K562 (cell line): ENCODE measurements around the gene CREG2. TPM values are rescaled to one million over a fixed set of nuclear protein-coding genes. Genes with fewer than 3 reads are reported as not detected.

Source experiments
- ATAC-seq: fragments of 200-7000 bp; cut with Tn5 transposase; 3 replicates; pipeline ENCODE4 v1.9.1; 2020; ENCODE audit warnings: moderate library complexity
- BruUV-seq: library from RNA; stranded (reverse); fragments of 400-500 nt; replicated peaks from 2 replicates; lab custom pipeline; 2021; lab: Mats Ljungman, UMichigan
- CTCF ChIA-PET: fragments of 300-600 bp; formaldehyde crosslinking; extraction: SDS; loops from one replicate; lab custom pipeline; 2021; ENCODE audit warnings: low intra/inter-chr PET ratio; lab: Yijun Ruan, JAX
- POLR2A ChIA-PET: fragments of 300-600, 350-650 bp; sonication (Branson Sonifier 250); formaldehyde crosslinking; extraction: SDS; loops from one replicate; lab custom pipeline; 2021; ENCODE audit warnings: antibody characterized with exemption, inconsistent platforms; lab: Yijun Ruan, JAX
- DNase-seq, 4 experiments: peaks; one replicate each; pipeline versions ENCODE4 v3.0.0 to v3.0.0-alpha.2; 2011 to 2018; ENCODE audit warnings: low spot score in 3 of 4, mixed read lengths in 3 of 4; ENCODE audit errors: extremely low read depth in 1 of 4
- FAIRE-seq: peaks from 2 replicates; lab custom pipeline; 2011; peaks lifted over from hg19 to GRCh38; lab: Jason Lieb, UNC
- H2AFZ ChIP-seq: 2 replicates; pipeline ENCODE4 v1.6.0; 2011; ENCODE audit warnings: low read depth, low read length, control low read depth, inconsistent platforms
- H3K27ac ChIP-seq: fragments of 200-600 bp; 3 replicates; pipeline ENCODE4 v1.8.0; 2011; ENCODE audit warnings: low read depth, mild to moderate bottlenecking, control low read depth, inconsistent platforms, low read length, moderate library complexity, mixed read lengths; ENCODE audit errors: extremely low read depth
- H3K27me3 ChIP-seq, 2 experiments: fragments of 300-600 bp in 1 of 2; 2 replicates in 1 of 2; 3 replicates in 1 of 2; pipeline versions ENCODE4 v1.6.0 to v1.8.0; 2011; ENCODE audit warnings: inconsistent platforms in 2 of 2, low read length in 2 of 2, mild to moderate bottlenecking in 1 of 2, mixed read lengths in 1 of 2, moderate library complexity in 1 of 2; ENCODE audit not compliant: control insufficient read depth in 2 of 2, insufficient read depth in 2 of 2
- H3K36me3 ChIP-seq: fragments of 300-600 bp; 3 replicates; pipeline ENCODE4 v1.8.0; 2011; ENCODE audit warnings: mild to moderate bottlenecking, low read length, inconsistent platforms; ENCODE audit not compliant: control insufficient read depth, insufficient read depth
- H3K4me1 ChIP-seq, 2 experiments: fragments of 200-600 bp in 1 of 2; replicated peaks in 1 of 2; 2 replicates in 1 of 2; 3 replicates in 1 of 2; pipeline versions ENCODE4 v1.5.1 to v1.8.0; 2011; ENCODE audit warnings: inconsistent platforms in 2 of 2, low read length in 2 of 2, mild to moderate bottlenecking in 1 of 2, mixed read lengths in 1 of 2, moderate library complexity in 1 of 2; ENCODE audit not compliant: control insufficient read depth in 2 of 2, insufficient read depth in 2 of 2
- H3K4me2 ChIP-seq: 2 replicates; pipeline ENCODE4 v1.6.1; 2011; ENCODE audit warnings: low read length, control low read depth, inconsistent platforms, mixed read lengths; ENCODE audit not compliant: insufficient read depth
- H3K4me3 ChIP-seq: fragments of 200-600 bp; sonication (generic), shearing (Covaris generic); 2 replicates; pipeline ENCODE4 v1.5.1; 2016; ENCODE audit warnings: control low read depth, inconsistent platforms
- H3K79me2 ChIP-seq: fragments of 200-600 bp; 3 replicates; pipeline ENCODE4 v1.8.0; 2011; ENCODE audit warnings: low read length, inconsistent platforms; ENCODE audit not compliant: control insufficient read depth, insufficient read depth
- H3K9ac ChIP-seq, 2 experiments: 2 replicates each; pipeline versions ENCODE4 v1.6.0 to v1.6.1; 2011; ENCODE audit warnings: low read depth in 2 of 2, low read length in 2 of 2, control low read depth in 1 of 2, inconsistent platforms in 1 of 2, mild to moderate bottlenecking in 1 of 2, mixed read lengths in 1 of 2; ENCODE audit not compliant: insufficient read depth in 1 of 2
- H3K9me1 ChIP-seq: one replicate; pipeline ENCODE4 v1.6.0; 2011; ENCODE audit warnings: inconsistent platforms, mild to moderate bottlenecking, low read length, moderate library complexity; ENCODE audit not compliant: control insufficient read depth, insufficient read depth
- H3K9me3 ChIP-seq: replicated peaks from 2 replicates; pipeline ENCODE4 v1.5.1; 2011; ENCODE audit warnings: low read depth, low read length, inconsistent platforms; ENCODE audit not compliant: control insufficient read depth, insufficient read depth
- H4K20me1 ChIP-seq: replicated peaks from 2 replicates; pipeline ENCODE4 v1.6.1; 2011; ENCODE audit warnings: low read length, inconsistent platforms, mixed read lengths; ENCODE audit not compliant: control insufficient read depth, insufficient read depth
- HDAC8 ChIP-seq: fragments of 450-650 bp; IDR thresholded peaks from 2 replicates; pipeline ENCODE4 v1.6.1; 2016; ENCODE audit warnings: mild to moderate bottlenecking, missing genetic modification characterization, moderate library complexity, missing compliant biosample characterization
- KDM1A ChIP-seq, 2 experiments: fragments of 450-650 bp; IDR thresholded peaks; 2 replicates each; pipeline ENCODE4 v1.6.1; 2016; ENCODE audit warnings: mild to moderate bottlenecking in 2 of 2
- SMARCA5 ChIP-seq: fragments of 450-650 bp; IDR thresholded peaks from 2 replicates; pipeline ENCODE4 v1.6.1; 2016
- SPI1 ChIP-seq: IDR thresholded peaks from 2 replicates; pipeline ENCODE4 v1.6.1; 2011; ENCODE audit warnings: low read depth, low read length, control low read depth, borderline replicate concordance
- XRCC3 ChIP-seq: fragments of 450-650 bp; IDR thresholded peaks from 2 replicates; pipeline ENCODE4 v1.6.1; 2017; ENCODE audit warnings: mild to moderate bottlenecking, moderate library complexity
- ZNF699 ChIP-seq: fragments of 250-450 bp; sonication (Bioruptor Pico); IDR thresholded peaks from 2 replicates; pipeline ENCODE4 v1.8.0; 2021; ENCODE audit warnings: mild to moderate bottlenecking, moderate library complexity; ENCODE audit not compliant: insufficient replicate concordance
- ZNF717 ChIP-seq: fragments of 250-450 bp; sonication (Bioruptor Pico); IDR thresholded peaks from 2 replicates; pipeline ENCODE4 v1.5.0; 2021
- WGBS: fragments of 100-300 bp; shearing (Covaris generic); methylation state at CpG from one replicate; pipeline ENCODE4 v1.1.6; 2016; ENCODE audit warnings: low coverage, mixed read lengths; ENCODE audit not compliant: insufficient coverage; ENCODE audit errors: missing lambda C conversion rate; 5-methylcytosine and 5-hydroxymethylcytosine counted together
- in situ Hi-C: fragments of 300-500 bp; cut with MboI; formaldehyde crosslinking; loops from 4 replicates; pipeline ENCODE4 v1.15.0; 2018; ENCODE audit warnings: inconsistent platforms, mixed read lengths
- intact Hi-C: fragments of 100-400 bp; cut with micrococcal nuclease; formaldehyde crosslinking; loops from 2 replicates; pipeline ENCODE4 v1.14.2; 2022
- polyA plus RNA-seq, 8 experiments: library from polyadenylated mRNA; depleted of rRNA in 4 of 8; stranded (reverse) in 5 of 8; unstranded in 3 of 8; fragments of >200 nt; fragmentation: Nextera tagmentation in 2 of 8; fragmentation: Illumina TruSeq in 1 of 8; extraction: Ambion mirVana in 2 of 8; extraction: Trizol in 1 of 8; gene quantifications; 2 replicates each; pipeline versions ENCODE4 v1.2.1 to v1.2.3, GENCODE V29; 2011 to 2014; ENCODE audit warnings: inconsistent platforms in 1 of 8, missing spikeins in 1 of 8
- total RNA-seq, 7 experiments: library from RNA; depleted of rRNA in 6 of 7; stranded (reverse); fragments of >200 nt in 6 of 7; fragmentation: Illumina TruSeq in 2 of 7; extraction: Trizol in 2 of 7; gene quantifications; 2 replicates each; pipeline versions ENCODE4 v1.2.1 to v1.2.3, GENCODE V29; 2011 to 2021; ENCODE audit warnings: low replicate concordance in 1 of 7
- TF ChIP-seq, protein P1 (sequence below): fragments of 250-450 bp; sonication (Bioruptor Pico); IDR thresholded peaks from 2 replicates; pipeline ENCODE4 v1.4.0; 2020; ENCODE audit warnings: mild to moderate bottlenecking, moderate library complexity, borderline replicate concordance
- TF ChIP-seq, protein P2 (sequence below): fragments of 450-650 bp; IDR thresholded peaks from 2 replicates; pipeline ENCODE4 v1.6.1; 2016

The CREG2 gene
- total and polyA plus RNA-seq, 9 of the 15 experiments (the other 6 are each of a cell fraction or from before 2014, with no cell fraction given), result not detected

DNA sequence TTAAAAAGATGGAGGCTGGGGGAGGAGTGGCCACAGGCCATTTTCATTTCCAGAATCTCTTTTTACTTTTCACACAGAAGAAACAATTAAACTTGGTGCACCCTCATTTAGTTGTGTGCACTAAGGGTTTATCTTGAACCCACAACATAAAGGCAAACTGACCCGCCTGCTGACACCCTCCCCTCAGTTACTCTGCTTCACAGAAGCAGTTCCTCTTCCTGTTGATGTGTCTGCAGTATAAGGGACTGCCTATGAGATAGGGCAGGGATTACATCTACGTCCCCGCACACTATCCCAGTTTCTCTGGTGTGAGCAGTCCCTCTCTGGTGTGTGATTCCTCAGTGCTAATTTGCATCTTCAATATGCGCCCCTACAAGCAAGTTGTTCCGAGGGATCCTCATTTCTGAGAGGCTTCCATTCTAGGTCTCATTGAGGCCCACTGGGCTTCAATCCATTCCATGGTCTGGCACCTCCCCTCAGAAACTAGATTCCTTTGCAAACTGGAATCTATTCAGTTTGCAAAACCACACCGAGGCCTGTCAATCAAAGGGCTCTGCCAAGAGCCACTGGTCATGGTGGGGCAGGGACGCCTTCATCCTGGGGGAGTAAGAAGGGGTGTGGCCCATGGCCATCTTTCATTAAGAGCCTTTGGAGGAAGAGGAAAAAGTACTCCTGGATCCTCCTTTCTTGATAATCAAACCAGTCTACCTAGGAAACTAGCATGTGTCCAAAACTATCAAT is 12.3 kb downstream of the CREG2 start:
- DNase-seq (no peak), ATAC-seq (no peak), FAIRE-seq (no peak)
- no peak overlapping the region for H2AFZ ChIP-seq
- BruUV-seq, result no TSS peak
- peaks cover 14 to 30% of the 10 kb centered on the region in 2 experiments for H3K27me3 ChIP-seq
- H3K4me3 ChIP-seq, result no peak overlapping the region
- ChIA-PET POLR2A (interaction anchor here (0.9 to 1.2 kb wide), 2 partner anchors 12 to 15 kb away, joined by 3 read pairs; partner anchors contain the start of gene CREG2), CTCF (no interaction called here)
- no peaks in the 10 kb centered on the region for H4K20me1 ChIP-seq
- H3K36me3 ChIP-seq, result no peaks in the 10 kb centered on the region
- H3K79me2 ChIP-seq, result no peaks in the 10 kb centered on the region
- H3K9me1 ChIP-seq, result no peaks in the 10 kb centered on the region
- no peaks in the 10 kb centered on the region for H3K4me1 ChIP-seq
- H3K4me2 ChIP-seq, result no peak overlapping the region
- intact Hi-C loops, result no loop called here
- in situ Hi-C loops, result no loop called here
- WGBS, result 2% methylated on average over 7 of the region's 7 CpGs
- no peak overlapping the region for H3K27ac ChIP-seq
- no peak overlapping the region for H3K9ac ChIP-seq
- no peaks in the 10 kb centered on the region for H3K9me3 ChIP-seq
- no peak for TF ChIP-seq ZNF717
- TF ChIP-seq KDM1A (IDR thresholded peaks at IDR 0.05), result no peak
- TF ChIP-seq, protein P1, sequence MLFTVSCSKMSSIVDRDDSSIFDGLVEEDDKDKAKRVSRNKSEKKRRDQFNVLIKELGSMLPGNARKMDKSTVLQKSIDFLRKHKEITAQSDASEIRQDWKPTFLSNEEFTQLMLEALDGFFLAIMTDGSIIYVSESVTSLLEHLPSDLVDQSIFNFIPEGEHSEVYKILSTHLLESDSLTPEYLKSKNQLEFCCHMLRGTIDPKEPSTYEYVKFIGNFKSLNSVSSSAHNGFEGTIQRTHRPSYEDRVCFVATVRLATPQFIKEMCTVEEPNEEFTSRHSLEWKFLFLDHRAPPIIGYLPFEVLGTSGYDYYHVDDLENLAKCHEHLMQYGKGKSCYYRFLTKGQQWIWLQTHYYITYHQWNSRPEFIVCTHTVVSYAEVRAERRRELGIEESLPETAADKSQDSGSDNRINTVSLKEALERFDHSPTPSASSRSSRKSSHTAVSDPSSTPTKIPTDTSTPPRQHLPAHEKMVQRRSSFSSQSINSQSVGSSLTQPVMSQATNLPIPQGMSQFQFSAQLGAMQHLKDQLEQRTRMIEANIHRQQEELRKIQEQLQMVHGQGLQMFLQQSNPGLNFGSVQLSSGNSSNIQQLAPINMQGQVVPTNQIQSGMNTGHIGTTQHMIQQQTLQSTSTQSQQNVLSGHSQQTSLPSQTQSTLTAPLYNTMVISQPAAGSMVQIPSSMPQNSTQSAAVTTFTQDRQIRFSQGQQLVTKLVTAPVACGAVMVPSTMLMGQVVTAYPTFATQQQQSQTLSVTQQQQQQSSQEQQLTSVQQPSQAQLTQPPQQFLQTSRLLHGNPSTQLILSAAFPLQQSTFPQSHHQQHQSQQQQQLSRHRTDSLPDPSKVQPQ (CRISPR knock-in tag), result no peak
- TF ChIP-seq ZNF699 (CRISPR knock-in tag), result no peak
- TF ChIP-seq, protein P2, sequence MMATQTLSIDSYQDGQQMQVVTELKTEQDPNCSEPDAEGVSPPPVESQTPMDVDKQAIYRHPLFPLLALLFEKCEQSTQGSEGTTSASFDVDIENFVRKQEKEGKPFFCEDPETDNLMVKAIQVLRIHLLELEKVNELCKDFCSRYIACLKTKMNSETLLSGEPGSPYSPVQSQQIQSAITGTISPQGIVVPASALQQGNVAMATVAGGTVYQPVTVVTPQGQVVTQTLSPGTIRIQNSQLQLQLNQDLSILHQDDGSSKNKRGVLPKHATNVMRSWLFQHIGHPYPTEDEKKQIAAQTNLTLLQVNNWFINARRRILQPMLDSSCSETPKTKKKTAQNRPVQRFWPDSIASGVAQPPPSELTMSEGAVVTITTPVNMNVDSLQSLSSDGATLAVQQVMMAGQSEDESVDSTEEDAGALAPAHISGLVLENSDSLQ, result peak; percentile 71
- peak; percentile 49; the same call in 1 of the 2 replicates for TF ChIP-seq SPI1
- no peak for TF ChIP-seq HDAC8
- TF ChIP-seq SMARCA5, result no peak
- TF ChIP-seq XRCC3, result no peak
